Measurements from ENCODE around the gene ZNF530.

DNA sequence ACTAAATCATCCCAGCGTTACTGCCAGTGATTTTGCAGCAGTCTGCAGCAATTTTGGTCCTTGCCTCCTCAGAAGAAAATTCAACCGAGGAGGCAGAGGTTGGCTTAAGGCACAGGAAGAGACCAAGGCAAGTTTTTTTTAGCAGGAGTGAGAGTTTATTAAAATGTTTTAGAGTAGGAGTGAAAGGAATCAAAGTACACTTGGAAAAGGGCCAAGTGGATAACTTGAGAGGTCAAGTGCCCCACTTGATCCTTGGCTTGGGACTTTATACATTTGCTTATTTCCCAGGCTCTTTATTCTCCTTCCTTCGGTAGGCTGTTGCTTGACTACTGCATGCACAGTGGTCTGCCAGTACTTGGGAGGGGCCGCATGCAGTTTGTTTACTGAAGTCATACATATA is 11.4 kb downstream of the ZNF530 start:
- TF ChIP-seq, protein P1, sequence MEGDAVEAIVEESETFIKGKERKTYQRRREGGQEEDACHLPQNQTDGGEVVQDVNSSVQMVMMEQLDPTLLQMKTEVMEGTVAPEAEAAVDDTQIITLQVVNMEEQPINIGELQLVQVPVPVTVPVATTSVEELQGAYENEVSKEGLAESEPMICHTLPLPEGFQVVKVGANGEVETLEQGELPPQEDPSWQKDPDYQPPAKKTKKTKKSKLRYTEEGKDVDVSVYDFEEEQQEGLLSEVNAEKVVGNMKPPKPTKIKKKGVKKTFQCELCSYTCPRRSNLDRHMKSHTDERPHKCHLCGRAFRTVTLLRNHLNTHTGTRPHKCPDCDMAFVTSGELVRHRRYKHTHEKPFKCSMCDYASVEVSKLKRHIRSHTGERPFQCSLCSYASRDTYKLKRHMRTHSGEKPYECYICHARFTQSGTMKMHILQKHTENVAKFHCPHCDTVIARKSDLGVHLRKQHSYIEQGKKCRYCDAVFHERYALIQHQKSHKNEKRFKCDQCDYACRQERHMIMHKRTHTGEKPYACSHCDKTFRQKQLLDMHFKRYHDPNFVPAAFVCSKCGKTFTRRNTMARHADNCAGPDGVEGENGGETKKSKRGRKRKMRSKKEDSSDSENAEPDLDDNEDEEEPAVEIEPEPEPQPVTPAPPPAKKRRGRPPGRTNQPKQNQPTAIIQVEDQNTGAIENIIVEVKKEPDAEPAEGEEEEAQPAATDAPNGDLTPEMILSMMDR (IDR thresholded peaks at IDR 0.05), result no peak
- TF ChIP-seq ZFX (IDR thresholded peaks at IDR 0.05; ENCODE audit: borderline replicate concordance), result no peak
